ENCODE measurements around the gene MRPS18B. TPM values are rescaled to one million over a fixed set of nuclear protein-coding genes. Genes with fewer than 3 reads are reported as not detected.

MRPS18B gene
- polyA plus RNA-seq, 1 experiment, result 69.3 TPM

GRCh38 chr6:30618270-30618797 is 694 bp downstream of the MRPS18B start:
- CTCF ChIA-PET, result interaction anchor here (0.6 to 2.0 kb wide), 4 partner anchors 54 to 105 kb away, joined by 3 to 6 read pairs (median 3); partner anchors contain the start of gene DHX16
- no peaks in the 10 kb centered on the region for H3K27me3 ChIP-seq (ENCODE audit: control insufficient read depth, insufficient read depth, low read length)
- peak overlapping the region; percentile 62 for H3K4me3 ChIP-seq (ENCODE audit: low read depth, low read length)
- POLR2A ChIA-PET, result interaction anchor here (1.3 kb wide), 1 partner anchor 99 kb away, joined by 3 read pairs; the partner anchor contains the start of gene MDC1
- H3K36me3 ChIP-seq (ENCODE audit: control insufficient read depth, insufficient read depth, low read length), result peaks cover 15% of the 10 kb centered on the region
- DNase-seq (ENCODE audit: low read depth), result no peak
- no peak for TF ChIP-seq CTCF (IDR thresholded peaks at IDR 0.05; ENCODE audit: insufficient read depth, low read depth, low read length)

- TF ChIP-seq CTCF (IDR thresholded peaks at IDR 0.05; ENCODE audit: insufficient read depth, low read depth, low read length), result no peak
- Histone ChIP-seq H3K36me3 (ENCODE audit: control insufficient read depth, insufficient read depth, low read length) (peaks cover 15% of the 10 kb centered on the region), H3K4me3 (ENCODE audit: low read depth, low read length) (no peak overlapping the region), H3K27me3 (ENCODE audit: control insufficient read depth, insufficient read depth, low read length) (no peaks in the 10 kb centered on the region)
- ChIA-PET CTCF (interaction anchor here (1.6 kb wide), 1 partner anchor 53 kb away, joined by 3 read pairs; the partner anchor contains the start of gene DHX16), POLR2A (no interaction called here)
- no peak for DNase-seq (ENCODE audit: low read depth)
Measured at GRCh38 chr6:30619561-30619960, 1.9 kb downstream of the MRPS18B start.

GRCh38 chr6:30625511-30625910 is 7.9 kb downstream of the MRPS18B start:
- ChIA-PET POLR2A (interaction anchor here (1.0 kb wide), 1 partner anchor 10 kb away, joined by 9 read pairs; no protein-coding TSS in a partner anchor), CTCF (interaction anchor here (1.2 to 1.7 kb wide), 3 partner anchors 9 to 98 kb away, joined by 3 to 6 read pairs (median 3); no protein-coding TSS in a partner anchor)
- Histone ChIP-seq H3K27me3 (ENCODE audit: control insufficient read depth, insufficient read depth, low read length) (no peaks in the 10 kb centered on the region), H3K4me3 (ENCODE audit: low read depth, low read length) (no peak overlapping the region), H3K36me3 (ENCODE audit: control insufficient read depth, insufficient read depth, low read length) (peaks cover 16% of the 10 kb centered on the region)
- no peak for DNase-seq (ENCODE audit: low read depth)
- TF ChIP-seq CTCF (IDR thresholded peaks at IDR 0.05; ENCODE audit: insufficient read depth, low read depth, low read length), result no peak

- CTCF ChIA-PET, result interaction anchor here (0.8 to 1.7 kb wide), 4 partner anchors 8 to 114 kb away, joined by 3 to 6 read pairs (median 3); no protein-coding TSS in a partner anchor
- peak; percentile 56 for TF ChIP-seq CTCF (IDR thresholded peaks at IDR 0.05; ENCODE audit: insufficient read depth, low read depth, low read length)
- Histone ChIP-seq H3K36me3 (ENCODE audit: control insufficient read depth, insufficient read depth, low read length) (peaks cover 15% of the 10 kb centered on the region), H3K4me3 (ENCODE audit: low read depth, low read length) (peak within 1 kb of the TSS; percentile 81), H3K27me3 (ENCODE audit: control insufficient read depth, insufficient read depth, low read length) (no peaks in the 10 kb centered on the region)
- POLR2A ChIA-PET, result interaction anchor here (0.7 to 1.0 kb wide), 2 partner anchors 11 to 52 kb away, joined by 5 to 9 read pairs; no protein-coding TSS in a partner anchor
- no peak for DNase-seq (ENCODE audit: low read depth)
Measured at GRCh38 chr6:30626484-30627366, 9.1 kb downstream of the MRPS18B start, which contains the start of gene ATAT1. Gene ATAT1, plus strand, starts transcription at chr6:30626874.

- no peak for TF ChIP-seq CTCF (IDR thresholded peaks at IDR 0.05; ENCODE audit: insufficient read depth, low read depth, low read length)
- CTCF ChIA-PET, result no interaction called here
- peaks cover 3% of the 10 kb centered on the region for H3K36me3 ChIP-seq (ENCODE audit: control insufficient read depth, insufficient read depth, low read length)
- no peaks in the 10 kb centered on the region for H3K27me3 ChIP-seq (ENCODE audit: control insufficient read depth, insufficient read depth, low read length)
- POLR2A ChIA-PET, result no interaction called here
- DNase-seq (ENCODE audit: low read depth), result no peak
- no peak overlapping the region for H3K4me3 ChIP-seq (ENCODE audit: low read depth, low read length)
Measured at GRCh38 chr6:30635834-30636233, 18.2 kb downstream of the MRPS18B start.

All from BJ (cell line).